HepG2 (cell line): Measurements from ENCODE around the gene RASA2. TPM values are rescaled to one million over a fixed set of nuclear protein-coding genes. Genes with fewer than 3 reads are reported as not detected.

Experiments
- ARNTL ChIP-seq: sonication (generic); formaldehyde crosslinking; IDR thresholded peaks from 2 replicates; pipeline ENCODE4 v1.4.0; 2020; ENCODE audit warnings: mild to moderate bottlenecking, missing genetic modification reagents
- CENPX ChIP-seq: sonication (generic); formaldehyde crosslinking; IDR thresholded peaks from 2 replicates; pipeline ENCODE4 v1.9.0; 2021; ENCODE audit warnings: mild to moderate bottlenecking, missing genetic modification reagents, moderate library complexity
- CREB1 ChIP-seq, 2 experiments: fragments of 450-650 bp in 1 of 2; IDR thresholded peaks; 2 replicates each; pipeline ENCODE4 v1.6.1; 2016 to 2017; ENCODE audit warnings: control low read depth in 1 of 2, mild to moderate bottlenecking in 1 of 2, missing compliant biosample characterization in 1 of 2, missing genetic modification characterization in 1 of 2
- FOXK2 ChIP-seq: fragments of 450-650 bp; IDR thresholded peaks from 2 replicates; pipeline ENCODE4 v1.6.1; 2016
- PAWR ChIP-seq: sonication (generic); formaldehyde crosslinking; IDR thresholded peaks from 2 replicates; pipeline ENCODE4 v1.4.0; 2020; ENCODE audit warnings: missing genetic modification reagents, mild to moderate bottlenecking, borderline replicate concordance
- PRMT3 ChIP-seq: sonication (generic); formaldehyde crosslinking; IDR thresholded peaks from 2 replicates; pipeline ENCODE4 v1.8.1; 2022; ENCODE audit warnings: low read depth, mild to moderate bottlenecking, moderate library complexity, missing genetic modification reagents, borderline replicate concordance
- PTBP1 ChIP-seq: fragments of 200-400 bp; formaldehyde crosslinking; IDR thresholded peaks from 2 replicates; pipeline ENCODE4 v1.6.1; 2018; ENCODE audit warnings: low read length, low read depth; ENCODE audit not compliant: poor library complexity, severe bottlenecking
- RBAK ChIP-seq: sonication (generic); formaldehyde crosslinking; IDR thresholded peaks from 2 replicates; pipeline ENCODE4 v1.5.1; 2020; ENCODE audit warnings: mild to moderate bottlenecking, missing genetic modification reagents
- TCF7 ChIP-seq: sonication (generic); IDR thresholded peaks from 2 replicates; pipeline ENCODE4 v1.6.1; 2016; ENCODE audit warnings: antibody characterized with exemption, low read depth
- THAP9 ChIP-seq: sonication (generic); formaldehyde crosslinking; IDR thresholded peaks from 2 replicates; pipeline ENCODE4; 2020; ENCODE audit warnings: missing genetic modification reagents, mild to moderate bottlenecking, borderline replicate concordance
- U2AF2 ChIP-seq: fragments of 200-400 bp; formaldehyde crosslinking; IDR thresholded peaks from 2 replicates; pipeline ENCODE4 v1.6.1; 2017; ENCODE audit warnings: low read depth, mild to moderate bottlenecking, low read length
- ZBED4 ChIP-seq: sonication (generic); formaldehyde crosslinking; IDR thresholded peaks from 2 replicates; pipeline ENCODE4 v1.4.0; 2020; ENCODE audit warnings: missing genetic modification reagents, borderline replicate concordance
- ZFP82 ChIP-seq: sonication (generic); formaldehyde crosslinking; IDR thresholded peaks from 2 replicates; pipeline ENCODE4 v1.5.1; 2020; ENCODE audit warnings: mild to moderate bottlenecking, missing genetic modification reagents, borderline replicate concordance
- ZNF496 ChIP-seq: sonication (generic); formaldehyde crosslinking; IDR thresholded peaks from 2 replicates; pipeline ENCODE4 v1.8.1; 2023; ENCODE audit warnings: mild to moderate bottlenecking, moderate library complexity, missing genetic modification reagents; ENCODE audit not compliant: insufficient replicate concordance
- ZNF503 ChIP-seq: sonication (generic); formaldehyde crosslinking; IDR thresholded peaks from 2 replicates; pipeline ENCODE4 v1.4.0; 2020; ENCODE audit warnings: missing genetic modification reagents
- ZNF850 ChIP-seq: sonication (generic); formaldehyde crosslinking; conservative IDR thresholded peaks from 2 replicates; pipeline ENCODE4 v1.9.0; 2021; ENCODE audit warnings: mild to moderate bottlenecking, missing genetic modification reagents
- polyA plus RNA-seq, 8 experiments: library from polyadenylated mRNA; depleted of rRNA in 3 of 8; stranded (reverse) in 7 of 8; unstranded in 1 of 8; fragments of >200 nt; fragmentation: Illumina TruSeq in 4 of 8; extraction: Trizol in 4 of 8; gene quantifications; 2 replicates each; pipeline versions ENCODE4 v1.2.1 to v1.2.3, GENCODE V29; 2011 to 2016; ENCODE audit warnings: low read depth in 4 of 8, missing spikeins in 1 of 8, mixed read lengths in 1 of 8; ENCODE audit not compliant: insufficient read depth in 1 of 8
- total RNA-seq, 5 experiments: library from RNA; depleted of rRNA; stranded (reverse); fragments of >200 nt; fragmentation: Illumina TruSeq; extraction: Trizol; gene quantifications; 2 replicates each; pipeline ENCODE4 v1.2.3, GENCODE V29; 2016; ENCODE audit warnings: low read depth in 1 of 5
- TF ChIP-seq, protein P1 (sequence below): sonication (generic); formaldehyde crosslinking; IDR thresholded peaks from 2 replicates; pipeline ENCODE4 v1.5.0; 2020; ENCODE audit warnings: mild to moderate bottlenecking, missing genetic modification reagents

The RASA2 gene
- total and polyA plus RNA-seq, 2 of the 13 experiments (the other 11 are each of a cell fraction or from before 2014, with no cell fraction given) = 5.4 to 8.5 TPM

GRCh38 chr3:141646760-141647561, 160.1 kb downstream of the RASA2 start (continued):
- TF ChIP-seq CREB1 (IDR thresholded peaks at IDR 0.05) (no peak), CREB1 (CRISPR knock-in tag; IDR thresholded peaks at IDR 0.05) (peak; percentile 39; the same call in 1 of the 2 replicates), RBAK (CRISPR knock-in tag) (no peak), PRMT3 (no peak), ZNF850 (no peak), FOXK2 (no peak), PTBP1 (no peak), ZNF503 (CRISPR knock-in tag) (no peak), ZFP82 (CRISPR knock-in tag) (no peak), U2AF2 (no peak), ZBED4 (no peak), PAWR (CRISPR knock-in tag) (no peak), TCF7 (no peak), ARNTL (CRISPR knock-in tag) (no peak), CENPX (CRISPR knock-in tag) (no peak), THAP9 (CRISPR knock-in tag) (no peak), ZNF496 (CRISPR knock-in tag) (no peak)
- TF ChIP-seq, protein P1, sequence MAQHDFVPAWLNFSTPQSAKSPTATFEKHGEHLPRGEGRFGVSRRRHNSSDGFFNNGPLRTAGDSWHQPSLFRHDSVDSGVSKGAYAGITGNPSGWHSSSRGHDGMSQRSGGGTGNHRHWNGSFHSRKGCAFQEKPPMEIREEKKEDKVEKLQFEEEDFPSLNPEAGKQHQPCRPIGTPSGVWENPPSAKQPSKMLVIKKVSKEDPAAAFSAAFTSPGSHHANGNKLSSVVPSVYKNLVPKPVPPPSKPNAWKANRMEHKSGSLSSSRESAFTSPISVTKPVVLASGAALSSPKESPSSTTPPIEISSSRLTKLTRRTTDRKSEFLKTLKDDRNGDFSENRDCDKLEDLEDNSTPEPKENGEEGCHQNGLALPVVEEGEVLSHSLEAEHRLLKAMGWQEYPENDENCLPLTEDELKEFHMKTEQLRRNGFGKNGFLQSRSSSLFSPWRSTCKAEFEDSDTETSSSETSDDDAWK (CRISPR knock-in tag) = no peak
